Stomach (tissue), 4 donors: ENCODE results near the gene ERN1.

Source experiments
- CTCF ChIP-seq, 7 experiments: fragments of 450-650 bp in 4 of 7; fragments of 200-600 bp in 3 of 7; sonication (generic) in 3 of 7; IDR thresholded peaks; one replicate each; pipeline ENCODE4 v1.5.1; 2016 to 2019; ENCODE audit warnings: antibody characterized with exemption in 7 of 7, control low read depth in 2 of 7, mild to moderate bottlenecking in 1 of 7
- POLR2A ChIP-seq, 4 donors: fragments of 450-650 bp; IDR thresholded peaks; one replicate each; pipeline ENCODE4 v1.6.1; 2016; ENCODE audit warnings: antibody characterized with exemption in 4 of 4, control low read depth in 2 of 4, mild to moderate bottlenecking in 1 of 4, moderate library complexity in 1 of 4

DNA sequence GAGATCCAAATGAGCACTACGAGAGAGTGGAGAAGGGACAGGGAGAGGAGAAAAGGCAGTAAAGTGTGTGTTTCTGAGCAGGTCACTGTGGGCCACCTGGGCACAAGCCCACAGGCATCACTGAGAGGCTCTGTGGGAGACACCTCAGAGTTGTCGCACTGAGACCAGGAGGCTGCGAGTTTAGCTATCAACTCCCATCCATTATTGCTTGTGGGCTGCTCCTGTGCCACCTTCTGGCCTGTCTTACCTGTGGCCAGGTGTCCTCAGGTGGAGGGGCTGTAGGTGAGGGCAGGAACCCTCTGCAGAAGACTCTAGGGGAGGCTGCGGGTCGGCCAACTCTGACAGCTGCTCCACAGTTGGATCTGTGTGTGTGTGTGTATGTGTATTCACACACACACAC lies 134.3 kb downstream of the ERN1 start:
- TF ChIP-seq CTCF (IDR thresholded peaks at IDR 0.05) (no peak), POLR2A (IDR thresholded peaks at IDR 0.05) (no peak)
